RWPE2 (cell line): Measurements from ENCODE around the gene FBXW8.

ENCODE experiments used
- ATAC-seq: fragments of 200-7000 bp; cut with Tn5 transposase; 3 replicates; pipeline ENCODE4 v1.9.1; 2021; ENCODE audit warnings: low read depth
- DNase-seq: peaks from one replicate; pipeline ENCODE4 v3.0.0-alpha.2; 2020; ENCODE audit warnings: low spot score
- H3K27ac ChIP-seq: fragments of 450-650 bp; 2 replicates; pipeline ENCODE4 v1.5.1; 2017; ENCODE audit warnings: mild to moderate bottlenecking; ENCODE audit not compliant: poor library complexity, severe bottlenecking
- H3K27me3 ChIP-seq: fragments of 250-450 bp; sonication (Bioruptor Pico); 2 replicates; pipeline ENCODE4 v1.5.1; 2021; ENCODE audit warnings: mild to moderate bottlenecking, moderate library complexity; ENCODE audit not compliant: insufficient read depth, poor library complexity, severe bottlenecking
- H3K36me3 ChIP-seq: fragments of 250-450 bp; sonication (Bioruptor Pico); 2 replicates; pipeline ENCODE4 v1.5.1; 2020; ENCODE audit warnings: low read depth, mild to moderate bottlenecking, moderate library complexity
- H3K4me1 ChIP-seq: fragments of 250-450 bp; sonication (Bioruptor Pico); 2 replicates; pipeline ENCODE4 v1.5.1; 2021; ENCODE audit warnings: mild to moderate bottlenecking, moderate library complexity; ENCODE audit not compliant: insufficient read depth, poor library complexity, severe bottlenecking
- H3K4me3 ChIP-seq: fragments of 250-450 bp; sonication (Bioruptor Pico); 2 replicates; pipeline ENCODE4 v1.5.1; 2021; ENCODE audit warnings: mild to moderate bottlenecking, moderate library complexity; ENCODE audit not compliant: severe bottlenecking
- H3K9me3 ChIP-seq: fragments of 250-450 bp; sonication (Bioruptor Pico); 2 replicates; pipeline ENCODE4 v1.5.1; 2021; ENCODE audit warnings: mild to moderate bottlenecking, moderate library complexity; ENCODE audit not compliant: severe bottlenecking
- CTCF ChIP-seq: fragments of 450-650 bp; IDR thresholded peaks from one replicate; pipeline ENCODE4 v1.5.1; 2017; ENCODE audit warnings: mild to moderate bottlenecking, moderate library complexity; ENCODE audit not compliant: poor library complexity, severe bottlenecking

FBXW8 gene

GRCh38 chr12:116996093-116996492, 85.3 kb downstream of the FBXW8 start:
- H3K27me3 ChIP-seq, result no peaks in the 10 kb centered on the region
- no peak overlapping the region for H3K27ac ChIP-seq
- no peaks in the 10 kb centered on the region; the same call in 1 of the 2 replicates for H3K36me3 ChIP-seq
- no peak overlapping the region for H3K4me3 ChIP-seq
- DNase-seq (no peak), ATAC-seq (no peak)
- no peak for TF ChIP-seq CTCF
- no peaks in the 10 kb centered on the region for H3K4me1 ChIP-seq
- H3K9me3 ChIP-seq, result no peaks in the 10 kb centered on the region

GRCh38 chr12:116996621-116997020, 85.9 kb downstream of the FBXW8 start:
- no peak for ATAC-seq

GRCh38 chr12:116999066-116999465, 88.3 kb downstream of the FBXW8 start:
- no peak overlapping the region for H3K4me3 ChIP-seq

More at GRCh38 chr12:116996621-116997020, 85.9 kb downstream of the FBXW8 start:
- no peak for TF ChIP-seq CTCF
- DNase-seq, result no peak
- no peaks in the 10 kb centered on the region for H3K27me3 ChIP-seq
- H3K27ac ChIP-seq, result no peak overlapping the region
- no peaks in the 10 kb centered on the region for H3K9me3 ChIP-seq
- no peaks in the 10 kb centered on the region for H3K4me1 ChIP-seq
- no peak overlapping the region for H3K4me3 ChIP-seq
- H3K36me3 ChIP-seq, result no peaks in the 10 kb centered on the region; the same call in 1 of the 2 replicates

GRCh38 chr12:117000316-117000715, 89.6 kb downstream of the FBXW8 start:
- no peak for TF ChIP-seq CTCF
- Histone ChIP-seq H3K4me3 (no peak overlapping the region), H3K27ac (no peak overlapping the region), H3K27me3 (no peaks in the 10 kb centered on the region), H3K36me3 (no peaks in the 10 kb centered on the region), H3K9me3 (no peaks in the 10 kb centered on the region), H3K4me1 (no peaks in the 10 kb centered on the region)
- DNase-seq, result no peak
- ATAC-seq, result no peak

More at GRCh38 chr12:116999066-116999465, 88.3 kb downstream of the FBXW8 start:
- Histone ChIP-seq H3K9me3 (no peaks in the 10 kb centered on the region), H3K4me1 (no peaks in the 10 kb centered on the region), H3K36me3 (no peaks in the 10 kb centered on the region), H3K27ac (no peak overlapping the region), H3K27me3 (no peaks in the 10 kb centered on the region)
- no peak for ATAC-seq
- TF ChIP-seq CTCF, result no peak
- DNase-seq, result no peak

- Histone ChIP-seq H3K9me3 (no peaks in the 10 kb centered on the region), H3K4me3 (no peak overlapping the region), H3K27me3 (no peaks in the 10 kb centered on the region), H3K4me1 (no peaks in the 10 kb centered on the region), H3K27ac (no peak overlapping the region), H3K36me3 (no peaks in the 10 kb centered on the region)
- ATAC-seq, result no peak
- no peak for TF ChIP-seq CTCF
- no peak for DNase-seq
Measured at GRCh38 chr12:117002051-117002817, 91.5 kb downstream of the FBXW8 start.
